ENCODE data around the gene MOBP. TPM values are rescaled to one million over a fixed set of nuclear protein-coding genes. Genes with fewer than 3 reads are reported as not detected.

Gene MOBP
- total RNA-seq, 1 donor: not detected

DNA sequence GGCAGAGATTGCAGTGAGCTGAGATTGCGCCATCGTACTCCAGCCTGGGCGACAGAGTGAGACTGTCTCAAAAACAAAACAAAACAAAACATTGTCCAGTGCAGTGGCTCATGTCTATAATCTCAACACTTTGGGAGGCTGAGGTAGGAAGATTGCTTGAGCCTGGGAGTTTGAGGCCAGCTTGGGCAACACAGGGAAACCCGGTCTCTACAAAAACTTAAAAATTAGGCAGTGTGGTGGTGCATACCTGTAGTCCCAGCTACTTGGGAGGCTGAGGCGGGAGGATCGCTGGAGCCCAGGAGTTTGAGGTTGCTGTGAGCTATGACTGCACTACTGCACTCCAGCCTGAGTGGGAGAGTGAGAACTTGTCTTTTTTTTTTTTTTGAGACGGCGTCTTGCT is 27.2 kb upstream of the MOBP start:
- DNase-seq (ENCODE audit: low read depth): no peak
- no peak overlapping the region for H3K4me3 ChIP-seq (ENCODE audit: low read depth, low read length)
- TF ChIP-seq, protein P1, sequence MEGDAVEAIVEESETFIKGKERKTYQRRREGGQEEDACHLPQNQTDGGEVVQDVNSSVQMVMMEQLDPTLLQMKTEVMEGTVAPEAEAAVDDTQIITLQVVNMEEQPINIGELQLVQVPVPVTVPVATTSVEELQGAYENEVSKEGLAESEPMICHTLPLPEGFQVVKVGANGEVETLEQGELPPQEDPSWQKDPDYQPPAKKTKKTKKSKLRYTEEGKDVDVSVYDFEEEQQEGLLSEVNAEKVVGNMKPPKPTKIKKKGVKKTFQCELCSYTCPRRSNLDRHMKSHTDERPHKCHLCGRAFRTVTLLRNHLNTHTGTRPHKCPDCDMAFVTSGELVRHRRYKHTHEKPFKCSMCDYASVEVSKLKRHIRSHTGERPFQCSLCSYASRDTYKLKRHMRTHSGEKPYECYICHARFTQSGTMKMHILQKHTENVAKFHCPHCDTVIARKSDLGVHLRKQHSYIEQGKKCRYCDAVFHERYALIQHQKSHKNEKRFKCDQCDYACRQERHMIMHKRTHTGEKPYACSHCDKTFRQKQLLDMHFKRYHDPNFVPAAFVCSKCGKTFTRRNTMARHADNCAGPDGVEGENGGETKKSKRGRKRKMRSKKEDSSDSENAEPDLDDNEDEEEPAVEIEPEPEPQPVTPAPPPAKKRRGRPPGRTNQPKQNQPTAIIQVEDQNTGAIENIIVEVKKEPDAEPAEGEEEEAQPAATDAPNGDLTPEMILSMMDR (IDR thresholded peaks at IDR 0.05; ENCODE audit: insufficient read depth, low read depth, low read length): no peak

DNA sequence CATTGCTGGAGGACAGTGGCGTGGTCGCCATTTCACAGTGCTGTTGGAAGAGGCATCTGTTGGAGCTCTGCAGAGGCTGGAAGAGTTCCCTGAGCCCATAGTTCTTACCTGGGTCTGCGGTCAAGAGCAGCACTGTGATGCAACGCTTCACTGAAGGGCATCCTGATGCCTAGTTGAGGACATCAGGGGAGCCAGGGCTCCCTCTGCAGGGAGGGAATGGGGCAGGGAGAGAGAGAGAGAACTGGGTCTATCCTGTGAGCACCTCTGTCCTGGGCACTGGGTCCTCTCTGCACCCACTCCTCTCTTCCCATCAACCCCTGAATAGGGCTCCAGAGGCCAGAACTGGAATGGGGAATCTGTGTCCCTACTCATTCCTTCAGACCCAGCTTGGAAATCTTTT is 23.9 kb upstream of the MOBP start:
- H3K4me3 ChIP-seq (ENCODE audit: low read depth, low read length): no peak overlapping the region
- TF ChIP-seq, protein P1 (IDR thresholded peaks at IDR 0.05; ENCODE audit: insufficient read depth, low read depth, low read length): peak; percentile 26
- DNase-seq (ENCODE audit: low read depth): no peak

DNA sequence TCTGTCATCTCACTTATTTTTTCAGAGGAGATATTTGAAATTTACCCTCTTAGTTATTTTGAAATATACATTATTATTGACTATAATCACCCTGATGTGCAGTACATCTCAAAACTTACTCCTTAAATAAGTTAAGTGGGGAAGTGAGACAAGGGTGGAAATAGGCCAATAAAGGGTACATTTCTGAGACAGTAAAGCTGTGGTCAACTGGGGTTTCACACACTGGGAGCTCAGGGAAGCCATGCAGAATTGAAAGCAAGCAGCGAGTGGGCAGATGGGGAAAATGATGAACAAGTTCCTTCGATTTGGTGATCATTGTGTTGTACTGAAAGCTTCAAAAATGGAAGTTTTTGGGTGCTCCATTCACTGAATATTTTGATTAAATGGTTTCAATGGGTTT is 21.6 kb upstream of the MOBP start:
- DNase-seq (ENCODE audit: low read depth): no peak
- TF ChIP-seq, protein P1 (IDR thresholded peaks at IDR 0.05; ENCODE audit: insufficient read depth, low read depth, low read length): no peak
- no peak overlapping the region for H3K4me3 ChIP-seq (ENCODE audit: low read depth, low read length)

DNA sequence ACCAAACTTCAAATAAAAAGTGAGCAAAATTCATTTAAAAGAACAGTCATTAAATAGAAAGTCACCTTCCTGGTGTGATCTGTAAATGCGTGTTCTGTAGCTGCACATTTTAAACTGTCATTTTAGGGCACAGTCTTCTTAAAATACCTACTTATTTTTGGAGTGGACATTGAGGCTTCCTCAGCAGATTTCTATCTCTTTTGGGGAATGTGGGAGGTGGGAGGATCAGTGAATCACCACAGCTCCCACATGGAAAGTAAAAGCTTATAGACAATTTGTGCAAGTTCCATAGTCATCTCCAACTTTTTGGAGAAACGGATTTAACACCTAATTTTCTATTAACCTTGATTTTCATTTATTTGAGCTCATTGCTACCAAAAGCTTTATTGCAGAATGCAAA is 21.0 kb upstream of the MOBP start:
- no peak for DNase-seq (ENCODE audit: low read depth)
- TF ChIP-seq, protein P1 (IDR thresholded peaks at IDR 0.05; ENCODE audit: insufficient read depth, low read depth, low read length): no peak
- H3K4me3 ChIP-seq (ENCODE audit: low read depth, low read length): no peak overlapping the region

DNA sequence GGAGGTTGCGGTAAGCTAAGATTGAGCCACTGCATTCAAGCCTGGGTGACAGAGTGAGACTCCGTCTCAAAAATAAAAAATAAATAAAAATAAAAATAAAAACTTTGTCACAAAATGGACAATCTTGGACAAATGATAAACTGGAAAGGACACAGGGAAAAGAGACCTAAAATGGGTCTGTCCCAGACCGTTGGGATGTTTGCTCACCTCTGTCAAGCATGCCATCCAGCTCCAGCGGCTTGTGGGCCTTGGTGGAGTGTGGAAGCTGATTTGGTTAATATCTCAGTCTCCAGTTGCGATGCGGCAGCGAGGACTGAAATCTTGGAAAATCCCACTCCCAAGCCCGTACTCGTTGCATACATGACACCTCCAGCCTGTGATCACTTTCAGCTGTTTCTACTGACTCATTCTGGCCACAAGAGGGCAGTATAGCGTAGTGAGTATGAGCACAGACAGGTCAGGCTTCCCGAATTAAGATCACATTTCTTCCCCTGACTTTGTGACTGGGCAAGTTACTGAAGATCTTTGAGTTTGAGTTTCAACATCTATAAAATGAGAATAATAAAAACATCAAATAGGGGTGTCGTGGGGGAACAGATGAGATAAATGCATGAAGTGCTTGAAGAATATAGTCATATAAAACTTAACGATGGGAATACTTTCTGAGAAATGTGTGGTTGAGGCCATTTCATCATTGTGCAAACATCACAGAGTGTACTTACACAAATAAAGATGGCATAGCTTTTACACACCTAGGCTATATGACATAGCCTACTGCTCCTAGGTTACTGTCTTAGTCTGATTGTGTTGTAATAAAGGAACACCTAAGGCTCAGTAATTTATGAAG is 19.6 kb upstream of the MOBP start:
- no peak overlapping the region for H3K4me3 ChIP-seq (ENCODE audit: low read depth, low read length)
- TF ChIP-seq, protein P1 (IDR thresholded peaks at IDR 0.05; ENCODE audit: insufficient read depth, low read depth, low read length): peak; percentile 94
- peak; percentile 88 for DNase-seq (ENCODE audit: low read depth)

DNA sequence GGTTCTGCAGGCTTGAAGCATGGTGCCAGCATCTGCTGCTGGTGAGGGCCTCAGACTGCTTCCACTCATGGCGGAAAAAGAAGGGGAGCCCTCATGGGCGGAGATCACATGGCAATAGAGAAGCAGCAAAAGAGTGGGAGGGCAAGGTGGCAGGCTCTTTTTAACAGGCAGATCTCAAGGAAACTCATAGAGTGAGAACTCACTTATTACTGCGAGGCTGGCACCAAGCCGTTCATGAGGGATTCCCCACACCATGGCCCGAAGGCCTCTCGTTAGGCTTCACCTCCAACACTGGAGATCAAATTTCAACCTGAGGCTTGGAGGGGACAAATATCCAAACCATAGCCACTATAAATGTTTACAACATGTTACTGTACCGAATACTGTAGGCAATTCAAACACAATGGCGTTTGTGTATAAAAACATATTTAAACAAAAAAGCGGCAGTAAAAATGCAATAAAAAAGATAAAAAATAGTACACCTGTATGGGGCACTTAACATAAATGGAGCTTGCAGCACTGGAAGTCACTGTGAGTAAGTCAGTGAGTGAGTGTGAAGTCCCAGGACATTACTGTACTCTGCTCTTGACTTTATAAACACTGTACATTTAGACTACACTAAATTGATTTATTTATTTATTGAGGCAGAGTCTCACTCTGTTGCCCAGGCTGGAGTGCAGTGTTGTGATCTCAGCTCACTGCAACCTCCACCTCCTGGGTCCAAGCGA is 18.8 kb upstream of the MOBP start:
- no peak overlapping the region for H3K4me3 ChIP-seq (ENCODE audit: low read depth, low read length)
- TF ChIP-seq, protein P1 (IDR thresholded peaks at IDR 0.05; ENCODE audit: insufficient read depth, low read depth, low read length): no peak
- DNase-seq (ENCODE audit: low read depth): no peak
